GM12878 (cell line): ENCODE measurements around the gene ZNF785. TPM values are rescaled to one million over a fixed set of nuclear protein-coding genes. Genes with fewer than 3 reads are reported as not detected.

Source experiments
- CREM ChIP-seq: IDR thresholded peaks from 2 replicates; pipeline ENCODE4 v1.6.1; 2014; ENCODE audit warnings: antibody characterized with exemption, low read depth
- EED ChIP-seq: sonication (generic); IDR thresholded peaks from 2 replicates; pipeline ENCODE4 v1.6.1; 2016; ENCODE audit warnings: antibody characterized with exemption, low read depth
- FOXM1 ChIP-seq: IDR thresholded peaks from 2 replicates; pipeline ENCODE4 v1.6.1; 2012; ENCODE audit warnings: low read depth, mild to moderate bottlenecking, inconsistent platforms, low read length, moderate library complexity
- KLF5 ChIP-seq: fragments of 450-650 bp; IDR thresholded peaks from 2 replicates; pipeline ENCODE4 v1.6.1; 2014; ENCODE audit warnings: mild to moderate bottlenecking; ENCODE audit not compliant: partially characterized antibody
- MEF2B ChIP-seq: fragments of 450-650 bp; IDR thresholded peaks from 2 replicates; pipeline ENCODE4 v1.6.1; 2018; ENCODE audit warnings: mild to moderate bottlenecking, moderate library complexity; ENCODE audit not compliant: partially characterized antibody, poor library complexity, severe bottlenecking
- MYC ChIP-seq: IDR thresholded peaks from 2 replicates; pipeline ENCODE4 v1.6.1; 2011; ENCODE audit warnings: mild to moderate bottlenecking, low read length, moderate library complexity, inconsistent platforms; ENCODE audit not compliant: insufficient read depth, insufficient replicate concordance, insufficient read length, severe bottlenecking
- NFYB ChIP-seq: IDR thresholded peaks from 2 replicates; pipeline ENCODE4 v1.6.1; 2011; ENCODE audit warnings: low read depth, mild to moderate bottlenecking, low read length, improper control_type of control experiment, moderate library complexity; ENCODE audit not compliant: insufficient read depth
- RAD51 ChIP-seq: fragments of 450-650 bp; IDR thresholded peaks from 2 replicates; pipeline ENCODE4 v1.6.1; 2016; ENCODE audit warnings: moderate library complexity, mild to moderate bottlenecking, inconsistent platforms
- RCOR1 ChIP-seq: conservative IDR thresholded peaks from 2 replicates; pipeline ENCODE4 v1.6.1; 2012; ENCODE audit warnings: low read depth, low read length, improper control_type of control experiment
- SP1 ChIP-seq: IDR thresholded peaks from one replicate; pipeline ENCODE4 v1.6.1; 2011; ENCODE audit warnings: low read depth, low read length
- SRF ChIP-seq, 2 experiments: IDR thresholded peaks; 2 replicates each; pipeline ENCODE4 v1.6.1; 2011; ENCODE audit warnings: low read depth in 2 of 2, low read length in 2 of 2, mild to moderate bottlenecking in 1 of 2, moderate library complexity in 1 of 2
- STAT1 ChIP-seq: fragments of 450-650 bp; conservative IDR thresholded peaks from 2 replicates; pipeline ENCODE4 v1.6.1; 2014; ENCODE audit warnings: antibody characterized with exemption, mild to moderate bottlenecking
- TBL1XR1 ChIP-seq: IDR thresholded peaks from 2 replicates; pipeline ENCODE4 v1.6.1; 2012; ENCODE audit warnings: low read depth, low read length, improper control_type of control experiment
- YY1 ChIP-seq: IDR thresholded peaks from 2 replicates; pipeline ENCODE4 v1.6.1; 2011; ENCODE audit warnings: low read depth, mild to moderate bottlenecking, low read length
- polyA plus RNA-seq, 11 experiments: library from polyadenylated mRNA; depleted of rRNA in 4 of 11; unstranded in 6 of 11; stranded (reverse) in 5 of 11; fragments of >200 nt; fragmentation: Nextera tagmentation in 4 of 11; fragmentation: Illumina TruSeq in 1 of 11; extraction: Ambion mirVana in 4 of 11; extraction: Trizol in 1 of 11; gene quantifications; 1 replicate in 1 of 11; 2 replicates in 10 of 11; pipeline versions ENCODE4 v1.2.1 to v1.2.3, GENCODE V29; 2011 to 2016; ENCODE audit warnings: inconsistent platforms in 2 of 11, missing spikeins in 2 of 11, low read depth in 1 of 11
- total RNA-seq, 4 experiments: library from RNA; depleted of rRNA in 3 of 4; stranded (reverse); fragments of >200 nt in 3 of 4; fragmentation: Illumina TruSeq in 1 of 4; extraction: Trizol in 1 of 4; gene quantifications; 2 replicates each; pipeline versions ENCODE4 v1.2.1 to v1.2.3, GENCODE V29; 2013 to 2021
- TF ChIP-seq, protein P1 (sequence below): fragments of 450-650 bp; IDR thresholded peaks from 2 replicates; pipeline ENCODE4 v1.6.1; 2017; ENCODE audit warnings: mild to moderate bottlenecking, moderate library complexity
- TF ChIP-seq, protein P2 (sequence below): fragments of 450-650 bp; IDR thresholded peaks from 2 replicates; pipeline ENCODE4 v1.6.1; 2017; ENCODE audit warnings: mild to moderate bottlenecking
- TF ChIP-seq, protein P3 (sequence below): IDR thresholded peaks from 2 replicates; pipeline ENCODE4 v1.6.1; 2012; ENCODE audit warnings: low read length, inconsistent platforms
- TF ChIP-seq, protein P4 (sequence below): fragments of 450-650 bp; conservative IDR thresholded peaks from 2 replicates; pipeline ENCODE4 v1.6.1; 2017; ENCODE audit warnings: mild to moderate bottlenecking, moderate library complexity

ZNF785 gene
- total and polyA plus RNA-seq, 10 of the 15 experiments (the other 5 are each of a cell fraction or from before 2014, with no cell fraction given) = 0.87 to 11.5 (median 7.5) TPM

DNA sequence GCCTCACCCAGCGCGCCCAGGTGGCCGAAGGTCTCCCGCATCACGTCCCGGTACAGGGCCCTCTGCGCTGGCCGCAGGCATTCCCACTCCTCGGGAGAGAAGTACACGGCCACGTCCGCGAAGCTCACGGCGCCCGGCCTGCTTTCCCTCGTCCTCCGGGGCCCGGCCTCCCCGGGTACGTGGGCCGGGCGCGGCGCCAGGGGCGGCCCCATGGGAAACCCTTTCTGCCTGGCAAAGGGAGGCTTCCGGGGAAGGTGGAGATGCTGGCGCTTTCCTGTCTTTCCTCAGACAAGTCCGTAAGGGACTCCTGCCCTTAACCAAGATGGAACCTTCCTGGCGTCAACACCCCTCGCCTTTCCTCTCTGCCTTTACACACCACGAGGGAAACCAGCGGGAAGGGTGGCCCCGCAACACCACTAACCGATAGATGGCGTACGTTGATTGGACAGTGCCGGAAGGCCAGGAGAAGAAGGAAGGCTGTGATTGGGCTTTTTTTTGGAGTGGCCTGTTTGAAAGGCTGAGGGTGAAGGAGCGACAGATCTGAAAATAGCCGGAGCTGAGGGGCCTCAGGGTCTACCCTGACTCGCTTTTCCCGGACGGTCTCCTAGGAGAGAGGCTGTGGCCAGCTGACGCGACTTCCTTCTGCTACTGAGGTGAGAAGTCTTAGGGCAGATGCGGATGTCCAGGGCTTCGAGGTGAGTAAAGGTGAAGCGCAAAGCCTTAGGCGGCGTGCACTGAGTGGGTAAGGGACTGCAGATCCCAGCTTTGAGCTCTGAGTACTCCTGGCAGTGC is at the start of gene ZNF785 (continued):
- no peak for TF ChIP-seq RCOR1
- no peak for TF ChIP-seq SRF (IDR thresholded peaks at IDR 0.05; ENCODE audit: low read depth in 2 of 2, low read length in 2 of 2)
- TF ChIP-seq, protein P1, sequence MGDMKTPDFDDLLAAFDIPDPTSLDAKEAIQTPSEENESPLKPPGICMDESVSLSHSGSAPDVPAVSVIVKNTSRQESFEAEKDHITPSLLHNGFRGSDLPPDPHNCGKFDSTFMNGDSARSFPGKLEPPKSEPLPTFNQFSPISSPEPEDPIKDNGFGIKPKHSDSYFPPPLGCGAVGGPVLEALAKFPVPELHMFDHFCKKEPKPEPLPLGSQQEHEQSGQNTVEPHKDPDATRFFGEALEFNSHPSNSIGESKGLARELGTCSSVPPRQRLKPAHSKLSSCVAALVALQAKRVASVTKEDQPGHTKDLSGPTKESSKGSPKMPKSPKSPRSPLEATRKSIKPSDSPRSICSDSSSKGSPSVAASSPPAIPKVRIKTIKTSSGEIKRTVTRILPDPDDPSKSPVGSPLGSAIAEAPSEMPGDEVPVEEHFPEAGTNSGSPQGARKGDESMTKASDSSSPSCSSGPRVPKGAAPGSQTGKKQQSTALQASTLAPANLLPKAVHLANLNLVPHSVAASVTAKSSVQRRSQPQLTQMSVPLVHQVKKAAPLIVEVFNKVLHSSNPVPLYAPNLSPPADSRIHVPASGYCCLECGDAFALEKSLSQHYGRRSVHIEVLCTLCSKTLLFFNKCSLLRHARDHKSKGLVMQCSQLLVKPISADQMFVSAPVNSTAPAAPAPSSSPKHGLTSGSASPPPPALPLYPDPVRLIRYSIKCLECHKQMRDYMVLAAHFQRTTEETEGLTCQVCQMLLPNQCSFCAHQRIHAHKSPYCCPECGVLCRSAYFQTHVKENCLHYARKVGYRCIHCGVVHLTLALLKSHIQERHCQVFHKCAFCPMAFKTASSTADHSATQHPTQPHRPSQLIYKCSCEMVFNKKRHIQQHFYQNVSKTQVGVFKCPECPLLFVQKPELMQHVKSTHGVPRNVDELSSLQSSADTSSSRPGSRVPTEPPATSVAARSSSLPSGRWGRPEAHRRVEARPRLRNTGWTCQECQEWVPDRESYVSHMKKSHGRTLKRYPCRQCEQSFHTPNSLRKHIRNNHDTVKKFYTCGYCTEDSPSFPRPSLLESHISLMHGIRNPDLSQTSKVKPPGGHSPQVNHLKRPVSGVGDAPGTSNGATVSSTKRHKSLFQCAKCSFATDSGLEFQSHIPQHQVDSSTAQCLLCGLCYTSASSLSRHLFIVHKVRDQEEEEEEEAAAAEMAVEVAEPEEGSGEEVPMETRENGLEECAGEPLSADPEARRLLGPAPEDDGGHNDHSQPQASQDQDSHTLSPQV = no peak
- TF ChIP-seq, protein P2, sequence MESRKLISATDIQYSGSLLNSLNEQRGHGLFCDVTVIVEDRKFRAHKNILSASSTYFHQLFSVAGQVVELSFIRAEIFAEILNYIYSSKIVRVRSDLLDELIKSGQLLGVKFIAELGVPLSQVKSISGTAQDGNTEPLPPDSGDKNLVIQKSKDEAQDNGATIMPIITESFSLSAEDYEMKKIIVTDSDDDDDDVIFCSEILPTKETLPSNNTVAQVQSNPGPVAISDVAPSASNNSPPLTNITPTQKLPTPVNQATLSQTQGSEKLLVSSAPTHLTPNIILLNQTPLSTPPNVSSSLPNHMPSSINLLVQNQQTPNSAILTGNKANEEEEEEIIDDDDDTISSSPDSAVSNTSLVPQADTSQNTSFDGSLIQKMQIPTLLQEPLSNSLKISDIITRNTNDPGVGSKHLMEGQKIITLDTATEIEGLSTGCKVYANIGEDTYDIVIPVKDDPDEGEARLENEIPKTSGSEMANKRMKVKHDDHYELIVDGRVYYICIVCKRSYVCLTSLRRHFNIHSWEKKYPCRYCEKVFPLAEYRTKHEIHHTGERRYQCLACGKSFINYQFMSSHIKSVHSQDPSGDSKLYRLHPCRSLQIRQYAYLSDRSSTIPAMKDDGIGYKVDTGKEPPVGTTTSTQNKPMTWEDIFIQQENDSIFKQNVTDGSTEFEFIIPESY = peak; percentile 12; the same call in 1 of the 2 replicates
- TF ChIP-seq RAD51 = peak; percentile 69
- peak; percentile 99 for TF ChIP-seq YY1
- peak; percentile 90 for TF ChIP-seq CREM
- TF ChIP-seq KLF5 = peak; percentile 39
- no peak for TF ChIP-seq STAT1
- TF ChIP-seq MEF2B = peak; percentile 72
- TF ChIP-seq TBL1XR1 = peak; percentile 48; the same call in 1 of the 2 replicates
- TF ChIP-seq FOXM1 = peak; percentile 65
- TF ChIP-seq NFYB = peak; percentile 86
- TF ChIP-seq, protein P3, sequence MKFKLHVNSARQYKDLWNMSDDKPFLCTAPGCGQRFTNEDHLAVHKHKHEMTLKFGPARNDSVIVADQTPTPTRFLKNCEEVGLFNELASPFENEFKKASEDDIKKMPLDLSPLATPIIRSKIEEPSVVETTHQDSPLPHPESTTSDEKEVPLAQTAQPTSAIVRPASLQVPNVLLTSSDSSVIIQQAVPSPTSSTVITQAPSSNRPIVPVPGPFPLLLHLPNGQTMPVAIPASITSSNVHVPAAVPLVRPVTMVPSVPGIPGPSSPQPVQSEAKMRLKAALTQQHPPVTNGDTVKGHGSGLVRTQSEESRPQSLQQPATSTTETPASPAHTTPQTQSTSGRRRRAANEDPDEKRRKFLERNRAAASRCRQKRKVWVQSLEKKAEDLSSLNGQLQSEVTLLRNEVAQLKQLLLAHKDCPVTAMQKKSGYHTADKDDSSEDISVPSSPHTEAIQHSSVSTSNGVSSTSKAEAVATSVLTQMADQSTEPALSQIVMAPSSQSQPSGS = no peak
- TF ChIP-seq, protein P4, sequence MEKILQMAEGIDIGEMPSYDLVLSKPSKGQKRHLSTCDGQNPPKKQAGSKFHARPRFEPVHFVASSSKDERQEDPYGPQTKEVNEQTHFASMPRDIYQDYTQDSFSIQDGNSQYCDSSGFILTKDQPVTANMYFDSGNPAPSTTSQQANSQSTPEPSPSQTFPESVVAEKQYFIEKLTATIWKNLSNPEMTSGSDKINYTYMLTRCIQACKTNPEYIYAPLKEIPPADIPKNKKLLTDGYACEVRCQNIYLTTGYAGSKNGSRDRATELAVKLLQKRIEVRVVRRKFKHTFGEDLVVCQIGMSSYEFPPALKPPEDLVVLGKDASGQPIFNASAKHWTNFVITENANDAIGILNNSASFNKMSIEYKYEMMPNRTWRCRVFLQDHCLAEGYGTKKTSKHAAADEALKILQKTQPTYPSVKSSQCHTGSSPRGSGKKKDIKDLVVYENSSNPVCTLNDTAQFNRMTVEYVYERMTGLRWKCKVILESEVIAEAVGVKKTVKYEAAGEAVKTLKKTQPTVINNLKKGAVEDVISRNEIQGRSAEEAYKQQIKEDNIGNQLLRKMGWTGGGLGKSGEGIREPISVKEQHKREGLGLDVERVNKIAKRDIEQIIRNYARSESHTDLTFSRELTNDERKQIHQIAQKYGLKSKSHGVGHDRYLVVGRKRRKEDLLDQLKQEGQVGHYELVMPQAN = peak; percentile 98
- TF ChIP-seq SP1 = peak; percentile 97
- TF ChIP-seq EED = peak; percentile 57; the same call in 1 of the 2 replicates
- TF ChIP-seq MYC = peak; percentile 79
